Trophoblast cell (in vitro differentiated cells and primary cell): ENCODE data around the gene SETSIP.
A peak's percentile ranks its signal among the peaks of the same experiment; 100 is the strongest.

Experiments used
- DNase-seq, 2 donors: peaks; one replicate each; pipeline ENCODE4 v3.0.0-alpha.2; 2016
- H2AFZ ChIP-seq: 2 replicates; pipeline ENCODE4 v1.6.1; 2013; ENCODE audit warnings: low read length, moderate library complexity, mild to moderate bottlenecking; ENCODE audit not compliant: insufficient read depth, poor library complexity
- H2AK5ac ChIP-seq: 2 replicates; pipeline ENCODE4 v1.6.1; 2013; ENCODE audit warnings: mild to moderate bottlenecking, low read length
- H2BK120ac ChIP-seq: 2 replicates; pipeline ENCODE4 v1.6.1; 2013; ENCODE audit warnings: low read length, mild to moderate bottlenecking, moderate library complexity; ENCODE audit not compliant: insufficient read depth, poor library complexity
- H2BK12ac ChIP-seq: 2 replicates; pipeline ENCODE4 v1.6.1; 2013; ENCODE audit warnings: mild to moderate bottlenecking, low read length, moderate library complexity
- H2BK5ac ChIP-seq: 2 replicates; pipeline ENCODE4 v1.6.1; 2013; ENCODE audit warnings: low read length, low read depth, moderate library complexity, mild to moderate bottlenecking; ENCODE audit not compliant: poor library complexity
- H3K14ac ChIP-seq: 2 replicates; pipeline ENCODE4 v1.6.1; 2013; ENCODE audit warnings: mild to moderate bottlenecking, low read length
- H3K18ac ChIP-seq: 2 replicates; pipeline ENCODE4 v1.6.1; 2013; ENCODE audit warnings: mild to moderate bottlenecking, low read length
- H3K23ac ChIP-seq: 2 replicates; pipeline ENCODE4 v1.6.1; 2013; ENCODE audit warnings: low read length
- H3K27ac ChIP-seq: 2 replicates; pipeline ENCODE4 v1.5.1; 2013; ENCODE audit warnings: low read depth, mild to moderate bottlenecking, inconsistent platforms, low read length, moderate library complexity
- H3K27me3 ChIP-seq: 2 replicates; pipeline ENCODE4 v1.6.1; 2013; ENCODE audit warnings: inconsistent platforms, mild to moderate bottlenecking, low read length, moderate library complexity; ENCODE audit not compliant: insufficient read depth
- H3K36me3 ChIP-seq, 2 experiments: 1 replicate in 1 of 2; 2 replicates in 1 of 2; pipeline ENCODE4 v1.6.1; 2013; ENCODE audit warnings: low read length in 2 of 2, mild to moderate bottlenecking in 2 of 2, moderate library complexity in 1 of 2; ENCODE audit not compliant: insufficient read depth in 2 of 2, control insufficient read depth in 1 of 2
- H3K4ac ChIP-seq: 2 replicates; pipeline ENCODE4 v1.6.1; 2013; ENCODE audit warnings: low read depth, mild to moderate bottlenecking, low read length, moderate library complexity
- H3K4me1 ChIP-seq, 2 experiments: 1 replicate in 1 of 2; 2 replicates in 1 of 2; pipeline ENCODE4 v1.6.1; 2013; ENCODE audit warnings: low read length in 2 of 2, mild to moderate bottlenecking in 2 of 2, moderate library complexity in 1 of 2; ENCODE audit not compliant: insufficient read depth in 2 of 2, control insufficient read depth in 1 of 2
- H3K4me2 ChIP-seq: 2 replicates; pipeline ENCODE4 v1.6.1; 2013; ENCODE audit warnings: inconsistent platforms, mild to moderate bottlenecking, low read length, moderate library complexity
- H3K4me3 ChIP-seq: 2 replicates; pipeline ENCODE4 v1.5.1; 2013; ENCODE audit warnings: mild to moderate bottlenecking, low read depth, low read length, inconsistent platforms
- H3K79me1 ChIP-seq: one replicate; pipeline ENCODE4 v1.6.1; 2013; ENCODE audit warnings: low read length
- H3K79me2 ChIP-seq: 2 replicates; pipeline ENCODE4 v1.6.1; 2013; ENCODE audit warnings: low read length, mild to moderate bottlenecking; ENCODE audit not compliant: control insufficient read depth, insufficient read depth, poor library complexity
- H3K9ac ChIP-seq: 2 replicates; pipeline ENCODE4 v1.6.1; 2013; ENCODE audit warnings: mild to moderate bottlenecking, low read length
- H3K9me3 ChIP-seq: 2 replicates; pipeline ENCODE4 v1.6.1; 2013; ENCODE audit warnings: low read depth, mild to moderate bottlenecking, control low read depth, inconsistent platforms, low read length; ENCODE audit not compliant: insufficient read depth
- H4K12ac ChIP-seq: 2 replicates; pipeline ENCODE4 v1.6.1; 2013; ENCODE audit warnings: low read depth, mild to moderate bottlenecking, low read length, moderate library complexity
- H4K8ac ChIP-seq: 2 replicates; pipeline ENCODE4 v1.6.1; 2013; ENCODE audit warnings: low read depth, mild to moderate bottlenecking, low read length, moderate library complexity
- H4K91ac ChIP-seq: one replicate; pipeline ENCODE4 v1.6.1; 2013; ENCODE audit warnings: low read depth, mild to moderate bottlenecking, low read length, moderate library complexity
- WGBS: extraction: QIAGEN DNeasy Blood & Tissue Kit; methylation state at CpG from one replicate; pipeline ENCODE4 v1.1.7; 2013; ENCODE audit warnings: missing lambda C conversion rate; ENCODE audit not compliant: insufficient read length, insufficient coverage; ENCODE audit errors: extremely low coverage; 5-methylcytosine and 5-hydroxymethylcytosine counted together

The SETSIP gene

GRCh38 chr1:92031281-92032110 is 43.7 kb downstream of the SETSIP start:
- Histone ChIP-seq H3K4me2 (no peak overlapping the region), H4K91ac (no peak overlapping the region), H4K8ac (no peak overlapping the region), H3K27ac (no peak overlapping the region), H3K79me1 (no peaks in the 10 kb centered on the region), H3K9ac (no peak overlapping the region), H3K9me3 (peaks cover 2% of the 10 kb centered on the region), H2BK12ac (no peak overlapping the region), H3K4me1 (peaks cover 7 to 8% of the 10 kb centered on the region in 2 experiments), H3K36me3 (no peaks in the 10 kb centered on the region), H3K4me3 (no peak overlapping the region), H3K4ac (no peak overlapping the region), H3K23ac (no peak overlapping the region), H2BK120ac (no peak overlapping the region), H2AK5ac (no peak overlapping the region), H3K18ac (no peak overlapping the region), H2AFZ (no peak overlapping the region), H2BK5ac (no peak overlapping the region), H3K14ac (no peak overlapping the region), H3K79me2 (no peaks in the 10 kb centered on the region), H4K12ac (no peak overlapping the region), H3K27me3 (peaks cover 10% of the 10 kb centered on the region)
- no peak for DNase-seq
- no CpG with 5 or more reads among the region's 6 CpGs for WGBS

GRCh38 chr1:92030656-92031107 is 44.5 kb downstream of the SETSIP start:
- H3K18ac ChIP-seq, result no peak overlapping the region
- no peak overlapping the region for H2AFZ ChIP-seq
- H3K4me2 ChIP-seq, result peak overlapping the region; percentile 88
- no peak overlapping the region for H2BK5ac ChIP-seq
- H3K27ac ChIP-seq, result no peak overlapping the region
- H3K4me1 ChIP-seq, result peaks cover 7 to 8% of the 10 kb centered on the region in 2 experiments
- H2AK5ac ChIP-seq, result no peak overlapping the region
- H3K4me3 ChIP-seq, result no peak overlapping the region
- H3K4ac ChIP-seq, result no peak overlapping the region
- H3K79me2 ChIP-seq, result no peaks in the 10 kb centered on the region
- peaks cover 10% of the 10 kb centered on the region for H3K27me3 ChIP-seq
- no peak overlapping the region for H2BK120ac ChIP-seq
- no peak overlapping the region for H3K14ac ChIP-seq
- H4K8ac ChIP-seq, result no peak overlapping the region
- no peaks in the 10 kb centered on the region for H3K36me3 ChIP-seq
- H2BK12ac ChIP-seq, result no peak overlapping the region
- no peaks in the 10 kb centered on the region for H3K79me1 ChIP-seq
- no peak overlapping the region for H4K12ac ChIP-seq
- peak; percentile 52 to 65 for DNase-seq
- no peak overlapping the region for H4K91ac ChIP-seq
- H3K9ac ChIP-seq, result no peak overlapping the region
- H3K23ac ChIP-seq, result no peak overlapping the region
- H3K9me3 ChIP-seq, result peaks cover 3% of the 10 kb centered on the region
- WGBS, result no CpG with 5 or more reads among the region's 4 CpGs

- no CpG with 5 or more reads among the region's 31 CpGs for WGBS
- peaks cover 10% of the 10 kb centered on the region for H3K27me3 ChIP-seq
These were observed 45.8 kb downstream of the SETSIP start for GRCh38 chr1:92029241-92029922.

GRCh38 chr1:92026806-92027205 is 48.4 kb downstream of the SETSIP start:
- no CpG with 5 or more reads among the region's 9 CpGs for WGBS
- no peak overlapping the region for H3K18ac ChIP-seq

More at GRCh38 chr1:92029241-92029922, 45.8 kb downstream of the SETSIP start:
- H3K4me3 ChIP-seq, result peak overlapping the region; percentile 73
- H3K36me3 ChIP-seq, result no peaks in the 10 kb centered on the region
- peak in 1 of 2 donors; percentile 2 for DNase-seq
- H2BK12ac ChIP-seq, result no peak overlapping the region
- no peak overlapping the region for H2AK5ac ChIP-seq
- H3K9me3 ChIP-seq, result peaks cover 3% of the 10 kb centered on the region
- no peak overlapping the region for H3K4ac ChIP-seq
- H3K4me1 ChIP-seq, result peaks cover 7 to 8% of the 10 kb centered on the region in 2 experiments
- H2AFZ ChIP-seq, result peak overlapping the region; percentile 32
- no peaks in the 10 kb centered on the region for H3K79me2 ChIP-seq
- H3K18ac ChIP-seq, result no peak overlapping the region
- no peak overlapping the region for H2BK5ac ChIP-seq
- H3K79me1 ChIP-seq, result no peaks in the 10 kb centered on the region
- H3K14ac ChIP-seq, result no peak overlapping the region
- no peak overlapping the region for H3K27ac ChIP-seq
- no peak overlapping the region for H4K8ac ChIP-seq
- no peak overlapping the region for H2BK120ac ChIP-seq
- no peak overlapping the region for H4K12ac ChIP-seq
- no peak overlapping the region for H4K91ac ChIP-seq
- H3K23ac ChIP-seq, result no peak overlapping the region
- H3K4me2 ChIP-seq, result peak overlapping the region; percentile 88
- no peak overlapping the region for H3K9ac ChIP-seq

More at GRCh38 chr1:92026806-92027205, 48.4 kb downstream of the SETSIP start:
- peaks cover 3% of the 10 kb centered on the region for H3K9me3 ChIP-seq
- H3K4ac ChIP-seq, result no peak overlapping the region
- H2BK12ac ChIP-seq, result no peak overlapping the region
- H4K8ac ChIP-seq, result no peak overlapping the region
- H2AK5ac ChIP-seq, result no peak overlapping the region
- no peaks in the 10 kb centered on the region for H3K36me3 ChIP-seq
- H3K4me1 ChIP-seq, result peaks cover 7 to 8% of the 10 kb centered on the region in 2 experiments
- H3K9ac ChIP-seq, result no peak overlapping the region
- no peak overlapping the region for H2AFZ ChIP-seq
- no peak overlapping the region for H3K23ac ChIP-seq
- peaks cover 10% of the 10 kb centered on the region for H3K27me3 ChIP-seq
- DNase-seq, result no peak
- H2BK5ac ChIP-seq, result no peak overlapping the region
- no peak overlapping the region for H4K91ac ChIP-seq
- no peaks in the 10 kb centered on the region for H3K79me2 ChIP-seq
- H3K27ac ChIP-seq, result no peak overlapping the region
- no peaks in the 10 kb centered on the region for H3K79me1 ChIP-seq
- H3K4me2 ChIP-seq, result no peak overlapping the region
- H4K12ac ChIP-seq, result no peak overlapping the region
- no peak overlapping the region for H3K14ac ChIP-seq
- no peak overlapping the region for H3K4me3 ChIP-seq
- no peak overlapping the region for H2BK120ac ChIP-seq
